ENCODE data around the gene COL4A6. TPM values are rescaled to one million over a fixed set of nuclear protein-coding genes. Genes with fewer than 3 reads are reported as not detected.

COL4A6 gene
- total and polyA plus RNA-seq, 10 of the 15 experiments (the other 5 are each of a cell fraction or from before 2014, with no cell fraction given), result 0.02 to 0.56 (median 0.05) TPM; not detected in 3

- BruUV-seq (replicated peaks), result no TSS peak
- no peak for DNase-seq (ENCODE audit: low read depth, low spot score)
- no peak for TF ChIP-seq RAD21 (IDR thresholded peaks at IDR 0.05; ENCODE audit: insufficient read depth, low read depth, low read length)
- TF ChIP-seq EGR1 (IDR thresholded peaks at IDR 0.05; ENCODE audit: borderline replicate concordance in 1 of 2, low read depth in 2 of 2, low read length in 2 of 2), result no peak
- no peak for TF ChIP-seq KDM1A (IDR thresholded peaks at IDR 0.05; ENCODE audit: borderline replicate concordance)
- no peak for TF ChIP-seq BCLAF1 (IDR thresholded peaks at IDR 0.05)
- TF ChIP-seq ATF2 (IDR thresholded peaks at IDR 0.05; ENCODE audit: low read length), result no peak
- TF ChIP-seq WRNIP1 (IDR thresholded peaks at IDR 0.05; ENCODE audit: borderline replicate concordance, low read depth, low read length), result no peak
- no peak for TF ChIP-seq USF1 (IDR thresholded peaks at IDR 0.05; ENCODE audit: borderline replicate concordance, extremely low read length, insufficient read depth, low read depth, low read length)
- no peak for ATAC-seq
- ChIA-PET POLR2A (no interaction called here), RAD21 (ENCODE audit: unreplicated experiment) (no interaction called here), SMC1A (ENCODE audit: uncharacterized antibody, unreplicated experiment) (no interaction called here), CTCF (no interaction called here)
- Histone ChIP-seq H3K27ac (ENCODE audit: control insufficient read depth, insufficient read depth) (no peak overlapping the region), H3K27me3 (replicated peaks in 1 of 2; ENCODE audit: control insufficient read depth in 2 of 2, insufficient read depth in 2 of 2, low read length in 1 of 2) (peaks cover 0 to 7% of the 10 kb centered on the region in 2 experiments; a peak in 1 of 4 replicates), H3K4me1 (ENCODE audit: control insufficient read depth, insufficient read depth, low read length) (no peaks in the 10 kb centered on the region), H3K9ac (ENCODE audit: control insufficient read depth, insufficient read depth, low read length) (no peak overlapping the region), H3K4me2 (ENCODE audit: control insufficient read depth, insufficient read depth) (no peak overlapping the region), H2AFZ (ENCODE audit: control insufficient read depth, low read depth, low read length) (no peak overlapping the region), H3K9me3 (replicated peaks; ENCODE audit: control insufficient read depth, insufficient read depth, low read length) (no peaks in the 10 kb centered on the region), H3K79me2 (ENCODE audit: control insufficient read depth, insufficient read depth, low read length) (no peaks in the 10 kb centered on the region), H3K36me3 (ENCODE audit: control insufficient read depth in 2 of 2, insufficient read depth in 2 of 2, low read length in 1 of 2) (no peaks in the 10 kb centered on the region), H4K20me1 (ENCODE audit: control insufficient read depth, insufficient read depth) (no peaks in the 10 kb centered on the region), H3K4me3 (no peak overlapping the region)
- WGBS (ENCODE audit: insufficient coverage, insufficient replicate concordance, low lambda C conversion rate, missing lambda C conversion rate), result 0% methylated on average over 1 of the region's 1 CpG
- FAIRE-seq, result no peak
- in situ Hi-C loops (cut with MboI), result no loop called here
- intact Hi-C loops (cut with micrococcal nuclease; ENCODE audit: unreplicated experiment), result no loop called here
Observed at GRCh38 chrX:108198420-108198819, 239.8 kb downstream of the COL4A6 start.
